ENCODE data around the gene ABCC8. TPM values are rescaled to one million over a fixed set of nuclear protein-coding genes. Genes with fewer than 3 reads are reported as not detected.

Gene ABCC8
- total RNA-seq, 1 experiment from 2014 or later: not detected

- H3K27me3 Mint-ChIP-seq (ENCODE audit: insufficient read depth, unreplicated experiment): no peaks in the 10 kb centered on the region
- no peak for TF ChIP-seq CTCF (IDR thresholded peaks at IDR 0.05; ENCODE audit: insufficient read depth in 1 of 2, low read depth in 1 of 2, low read length in 1 of 2, severe bottlenecking in 1 of 2, unreplicated experiment in 1 of 2)
- H3K36me3 ChIP-seq (ENCODE audit: control insufficient read depth, insufficient read depth, low read length): no peaks in the 10 kb centered on the region
- BruUV-seq (replicated peaks): no TSS peak
- CTCF ChIA-PET: interaction anchor here (0.8 to 1.1 kb wide), 3 partner anchors 32 to 122 kb away, joined by 3 to 4 read pairs (median 3); partner anchors contain the start of gene KCNJ11
- H3K4me3 ChIP-seq (ENCODE audit: low read depth, low read length): no peak overlapping the region
- no peak overlapping the region for H3K4me3 Mint-ChIP-seq (ENCODE audit: unreplicated experiment)
- H3K27ac Mint-ChIP-seq (ENCODE audit: unreplicated experiment): no peak overlapping the region
- no peaks in the 10 kb centered on the region for H3K4me1 ChIP-seq
- H3K9me3 Mint-ChIP-seq (ENCODE audit: unreplicated experiment): no peaks in the 10 kb centered on the region
- no peaks in the 10 kb centered on the region for H3K9me3 ChIP-seq
- no peaks in the 10 kb centered on the region for H3K4me1 Mint-ChIP-seq (ENCODE audit: low read depth, unreplicated experiment)
- DNase-seq: no peak
- H3K36me3 Mint-ChIP-seq (ENCODE audit: insufficient read depth, unreplicated experiment): peaks cover 81% of the 10 kb centered on the region
- no peaks in the 10 kb centered on the region for H3K27me3 ChIP-seq (replicated peaks; ENCODE audit: control insufficient read depth, insufficient read depth, low read length)
- POLR2A ChIA-PET: no interaction called here
- intact Hi-C loops (cut with micrococcal nuclease; ENCODE audit: unreplicated experiment): no loop called here
These were observed 28.5 kb upstream of the ABCC8 start for GRCh38 chr11:17505146-17505545.

- Mint-ChIP-seq H3K4me1 (ENCODE audit: low read depth, unreplicated experiment) (no peaks in the 10 kb centered on the region), H3K4me3 (ENCODE audit: unreplicated experiment) (no peak overlapping the region), H3K9me3 (ENCODE audit: unreplicated experiment) (no peaks in the 10 kb centered on the region), H3K27ac (ENCODE audit: unreplicated experiment) (no peak overlapping the region), H3K36me3 (ENCODE audit: insufficient read depth, unreplicated experiment) (peaks cover 81% of the 10 kb centered on the region), H3K27me3 (ENCODE audit: insufficient read depth, unreplicated experiment) (no peaks in the 10 kb centered on the region)
- H3K4me1 ChIP-seq: no peaks in the 10 kb centered on the region
- H3K4me3 ChIP-seq (ENCODE audit: low read depth, low read length): no peak overlapping the region
- CTCF ChIA-PET: interaction anchor here (0.6 to 1.1 kb wide), 5 partner anchors 8 to 121 kb away, joined by 3 to 4 read pairs (median 3); partner anchors contain the start of gene KCNJ11
- intact Hi-C loops (cut with micrococcal nuclease; ENCODE audit: unreplicated experiment): loop anchor here (1.0 kb wide), 1 partner anchor 120 kb away; no protein-coding TSS in a partner anchor
- no peaks in the 10 kb centered on the region for H3K9me3 ChIP-seq
- TF ChIP-seq CTCF (IDR thresholded peaks at IDR 0.05; ENCODE audit: insufficient read depth in 1 of 2, low read depth in 1 of 2, low read length in 1 of 2, severe bottlenecking in 1 of 2, unreplicated experiment in 1 of 2): peak; percentile 61 to 73
- POLR2A ChIA-PET: no interaction called here
- DNase-seq: peak in 1 of 2 experiments; percentile 81
- H3K36me3 ChIP-seq (ENCODE audit: control insufficient read depth, insufficient read depth, low read length): no peaks in the 10 kb centered on the region
- H3K27me3 ChIP-seq (replicated peaks; ENCODE audit: control insufficient read depth, insufficient read depth, low read length): no peaks in the 10 kb centered on the region
- BruUV-seq (replicated peaks): no TSS peak
These were observed 27.9 kb upstream of the ABCC8 start for GRCh38 chr11:17504330-17505107.

- H3K27me3 Mint-ChIP-seq (ENCODE audit: insufficient read depth, unreplicated experiment): no peaks in the 10 kb centered on the region
- BruUV-seq (replicated peaks): no TSS peak
- CTCF ChIA-PET: interaction anchor here (1.2 to 1.6 kb wide), 2 partner anchors 114 to 119 kb away, joined by 4 read pairs; partner anchors contain the start of gene KCNJ11
These were observed 26.0 kb upstream of the ABCC8 start for GRCh38 chr11:17502630-17503029.

More at GRCh38 chr11:17502630-17503029, 26.0 kb upstream of the ABCC8 start:
- Histone ChIP-seq H3K4me3 (ENCODE audit: low read depth, low read length) (no peak overlapping the region), H3K36me3 (ENCODE audit: control insufficient read depth, insufficient read depth, low read length) (no peaks in the 10 kb centered on the region; the same call in 1 of the 2 replicates), H3K4me1 (no peaks in the 10 kb centered on the region), H3K9me3 (no peaks in the 10 kb centered on the region), H3K27me3 (replicated peaks; ENCODE audit: control insufficient read depth, insufficient read depth, low read length) (no peaks in the 10 kb centered on the region)
- POLR2A ChIA-PET: no interaction called here
- Mint-ChIP-seq H3K27ac (ENCODE audit: unreplicated experiment) (peak overlapping the region; percentile 42), H3K4me3 (ENCODE audit: unreplicated experiment) (no peak overlapping the region), H3K9me3 (ENCODE audit: unreplicated experiment) (no peaks in the 10 kb centered on the region), H3K4me1 (ENCODE audit: low read depth, unreplicated experiment) (no peaks in the 10 kb centered on the region), H3K36me3 (ENCODE audit: insufficient read depth, unreplicated experiment) (peaks cover 88% of the 10 kb centered on the region)
- DNase-seq: no peak
- TF ChIP-seq CTCF (IDR thresholded peaks at IDR 0.05; ENCODE audit: insufficient read depth in 1 of 2, low read depth in 1 of 2, low read length in 1 of 2, severe bottlenecking in 1 of 2, unreplicated experiment in 1 of 2): no peak
- intact Hi-C loops (cut with micrococcal nuclease; ENCODE audit: unreplicated experiment): no loop called here

All from Caco-2 (cell line).